GM20000 (cell line): ENCODE results near the gene DUSP5.

Source experiments
- DNase-seq: peaks from one replicate; pipeline ENCODE4 v3.0.0; 2012; ENCODE audit warnings: low spot score
- TF ChIP-seq, protein P1 (sequence below): IDR thresholded peaks from 2 replicates; pipeline ENCODE4 v1.5.1; 2012; ENCODE audit warnings: mild to moderate bottlenecking, control low read depth; ENCODE audit errors: extremely low read depth, missing control alignments

Gene DUSP5

DNA sequence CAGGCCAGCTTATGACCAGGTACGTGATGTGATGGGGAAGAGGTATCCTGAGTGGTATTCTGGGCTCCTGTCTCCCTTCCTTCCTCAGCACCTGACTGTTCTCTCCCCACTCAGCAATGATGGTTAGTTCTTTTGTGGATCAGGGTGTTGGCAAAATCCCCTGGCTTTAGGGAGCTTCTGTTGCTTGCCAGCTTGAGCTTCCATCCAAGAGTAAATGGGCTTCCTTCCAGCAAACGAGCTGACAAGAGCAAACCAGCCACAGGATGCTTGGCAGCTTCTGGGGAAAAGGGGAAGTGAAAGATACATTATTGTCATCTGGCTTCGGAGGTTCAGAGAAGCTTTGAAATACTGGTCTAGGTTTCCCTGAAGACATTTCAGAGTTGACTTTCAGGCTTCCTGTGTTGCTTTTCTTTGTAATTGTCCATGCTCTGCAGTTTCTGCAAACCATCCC, 5.2 kb downstream of the DUSP5 start:
- peak; percentile 74 for DNase-seq

DNA sequence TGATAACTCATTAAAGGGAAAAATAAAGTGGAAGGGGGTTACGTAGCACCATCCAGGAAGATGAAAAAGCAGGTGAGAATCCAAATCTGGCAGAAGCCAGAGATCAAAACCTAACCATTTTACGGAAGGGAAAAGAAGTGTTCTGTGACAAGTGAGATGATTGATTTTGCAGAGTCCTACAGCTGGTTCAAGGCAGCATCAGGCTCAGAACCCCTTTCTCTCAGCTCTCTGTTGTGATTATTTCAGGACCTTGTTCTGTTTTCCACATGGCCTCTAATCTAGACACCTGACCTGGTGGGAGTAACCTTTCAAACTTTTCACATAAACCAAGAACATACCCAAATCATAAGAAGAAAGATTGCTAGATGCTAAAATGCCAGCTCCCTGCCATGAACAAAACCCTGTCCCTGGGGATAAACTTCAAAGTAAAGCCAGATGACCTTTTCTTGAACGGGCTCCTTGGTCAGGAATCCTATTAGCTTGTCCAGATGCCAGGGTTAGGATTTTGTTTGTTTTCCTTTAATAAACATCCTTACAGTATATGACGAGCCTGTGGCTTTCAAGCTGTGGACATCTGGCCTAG, 5.9 kb downstream of the DUSP5 start:
- TF ChIP-seq, protein P1, sequence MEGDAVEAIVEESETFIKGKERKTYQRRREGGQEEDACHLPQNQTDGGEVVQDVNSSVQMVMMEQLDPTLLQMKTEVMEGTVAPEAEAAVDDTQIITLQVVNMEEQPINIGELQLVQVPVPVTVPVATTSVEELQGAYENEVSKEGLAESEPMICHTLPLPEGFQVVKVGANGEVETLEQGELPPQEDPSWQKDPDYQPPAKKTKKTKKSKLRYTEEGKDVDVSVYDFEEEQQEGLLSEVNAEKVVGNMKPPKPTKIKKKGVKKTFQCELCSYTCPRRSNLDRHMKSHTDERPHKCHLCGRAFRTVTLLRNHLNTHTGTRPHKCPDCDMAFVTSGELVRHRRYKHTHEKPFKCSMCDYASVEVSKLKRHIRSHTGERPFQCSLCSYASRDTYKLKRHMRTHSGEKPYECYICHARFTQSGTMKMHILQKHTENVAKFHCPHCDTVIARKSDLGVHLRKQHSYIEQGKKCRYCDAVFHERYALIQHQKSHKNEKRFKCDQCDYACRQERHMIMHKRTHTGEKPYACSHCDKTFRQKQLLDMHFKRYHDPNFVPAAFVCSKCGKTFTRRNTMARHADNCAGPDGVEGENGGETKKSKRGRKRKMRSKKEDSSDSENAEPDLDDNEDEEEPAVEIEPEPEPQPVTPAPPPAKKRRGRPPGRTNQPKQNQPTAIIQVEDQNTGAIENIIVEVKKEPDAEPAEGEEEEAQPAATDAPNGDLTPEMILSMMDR = no peak
- DNase-seq = no peak

More for the DNA sequence above, 5.2 kb downstream of the DUSP5 start:
- TF ChIP-seq, protein P1 = no peak

DNA sequence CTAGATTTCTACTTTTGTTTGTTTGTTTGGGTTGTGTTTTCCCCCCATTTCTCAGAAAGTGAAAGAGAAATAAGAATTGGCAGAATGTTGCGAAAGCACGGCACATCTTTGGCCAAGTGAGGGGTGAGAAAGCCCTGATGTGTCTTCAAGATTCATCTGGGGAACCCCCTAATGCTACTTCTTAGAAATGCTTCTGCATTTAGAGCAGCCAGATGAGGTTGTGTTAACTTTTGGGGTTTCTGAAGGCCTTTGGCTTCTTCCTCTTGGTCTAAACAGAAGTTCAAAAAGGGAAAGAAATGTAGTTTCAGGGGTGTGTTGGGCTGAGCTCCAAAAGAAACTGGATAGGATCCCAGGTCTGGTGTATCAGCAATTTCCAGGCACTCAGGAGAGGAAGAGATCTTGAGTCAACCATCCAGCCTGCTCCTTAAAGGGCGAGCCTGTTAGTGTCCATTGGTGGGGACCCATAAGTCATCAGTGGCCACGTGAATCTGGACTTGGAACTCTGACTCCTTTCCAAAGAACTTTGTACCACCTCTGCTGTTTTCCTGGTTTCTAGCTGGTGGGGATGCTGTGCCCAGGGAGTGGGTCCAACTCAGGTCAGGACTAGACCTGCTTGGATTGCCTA, 6.5 kb downstream of the DUSP5 start:
- DNase-seq = peak; percentile 86

DNA sequence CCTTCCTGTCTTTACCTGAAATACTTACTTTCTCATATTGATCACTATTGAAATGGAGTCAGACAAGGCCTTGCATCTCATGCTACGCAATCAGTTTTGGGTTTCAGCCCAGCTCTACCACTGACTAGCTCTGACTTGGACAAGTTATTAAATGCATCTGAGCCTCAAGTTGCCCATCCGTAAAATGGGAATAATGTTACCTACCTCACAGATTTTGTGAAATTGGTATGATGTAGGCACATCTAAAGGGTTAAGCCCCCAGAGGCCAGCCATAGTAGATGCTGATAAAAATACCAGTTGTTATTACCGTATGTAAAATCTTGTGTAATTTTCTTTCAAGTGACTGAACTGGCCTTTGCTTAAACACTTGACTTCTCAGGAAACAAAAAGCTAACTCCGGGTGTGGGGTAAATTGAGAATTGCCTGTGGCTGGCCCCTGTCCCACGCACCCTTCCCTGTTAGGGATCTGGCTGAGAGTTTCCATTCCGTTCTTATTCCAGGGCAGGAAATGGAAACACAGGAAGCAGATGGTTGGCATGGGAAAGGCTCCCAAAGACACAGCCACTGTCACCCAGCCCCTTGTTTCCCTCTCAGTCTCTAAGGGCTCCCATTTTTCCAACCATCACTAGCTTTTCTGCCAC, 7.5 kb downstream of the DUSP5 start:
- TF ChIP-seq, protein P1 = no peak
- no peak for DNase-seq

More for the DNA sequence above, 6.5 kb downstream of the DUSP5 start:
- TF ChIP-seq, protein P1 = no peak

DNA sequence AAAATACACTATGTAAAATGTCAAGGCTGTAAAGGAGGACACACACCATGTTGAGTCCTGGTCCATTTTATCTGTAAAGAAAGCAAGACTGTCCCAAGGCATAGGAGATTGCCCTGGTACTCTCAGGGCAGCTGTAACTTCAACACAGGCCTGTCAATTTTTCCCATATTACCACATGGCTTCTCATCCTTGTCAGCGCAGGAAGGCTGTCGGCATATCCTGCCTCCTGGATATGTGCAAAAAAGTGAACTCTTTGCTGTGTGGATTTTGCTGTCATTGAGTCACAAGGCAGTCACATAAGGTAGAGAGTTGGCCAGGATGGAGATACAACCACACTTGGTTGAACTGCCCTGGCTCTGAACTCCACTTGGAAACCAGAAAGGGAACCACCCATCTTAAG, 8.7 kb downstream of the DUSP5 start:
- no peak for DNase-seq
- TF ChIP-seq, protein P1 = no peak

DNA sequence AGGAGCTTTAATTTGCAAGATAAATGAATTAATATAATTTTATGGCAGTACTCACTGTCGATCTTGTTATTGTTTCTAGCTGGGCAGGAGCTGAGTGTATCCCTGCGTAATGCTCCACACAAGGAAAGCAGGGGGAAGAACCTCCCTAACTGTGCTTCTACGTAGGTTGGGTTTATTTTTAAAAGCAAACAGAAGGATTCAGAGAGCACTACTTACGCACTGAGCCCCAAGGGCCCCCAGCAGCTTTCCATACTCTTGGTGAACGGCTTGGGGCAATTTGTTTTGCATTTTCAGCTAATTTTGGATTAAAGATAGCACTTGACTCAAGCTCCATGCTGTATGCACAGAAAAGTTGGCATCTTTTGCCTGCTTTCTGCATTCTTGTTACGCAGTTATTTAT, 9.6 kb downstream of the DUSP5 start:
- DNase-seq = no peak
- TF ChIP-seq, protein P1 = no peak

DNA sequence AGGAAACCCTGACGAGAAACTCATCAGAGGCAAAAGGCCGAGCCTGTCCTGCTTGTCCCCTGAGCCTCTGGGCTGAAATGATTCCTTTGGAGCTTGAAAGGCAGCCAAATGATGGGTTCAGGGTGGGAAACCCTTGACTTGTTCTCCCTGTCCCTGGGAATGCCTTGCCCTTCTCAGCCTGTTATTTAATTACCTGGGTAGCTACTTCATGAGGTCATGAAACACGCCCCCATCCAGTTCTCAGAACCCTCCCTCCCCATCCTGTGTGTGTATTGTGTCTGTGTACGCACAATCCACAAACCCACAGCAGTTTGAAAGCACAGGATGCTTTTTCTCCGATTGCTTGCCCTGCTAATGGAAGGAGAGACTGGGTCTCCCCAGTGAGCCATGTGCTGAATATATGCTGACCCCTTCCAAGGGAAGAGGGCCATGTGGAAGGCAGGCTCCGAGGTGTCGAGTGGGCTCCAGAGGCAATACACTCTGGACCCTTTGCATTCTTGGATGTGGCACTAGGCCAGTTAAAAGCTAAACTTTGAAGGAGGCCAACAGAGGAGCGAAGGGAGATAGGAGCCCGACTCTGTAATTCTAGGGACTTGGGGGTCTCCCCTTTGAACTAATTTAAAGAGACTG, 10.6 kb downstream of the DUSP5 start:
- TF ChIP-seq, protein P1 = no peak
- DNase-seq = no peak
